H1 (cell line): ENCODE data around the gene PSMC5. TPM values are rescaled to one million over a fixed set of nuclear protein-coding genes. Genes with fewer than 3 reads are reported as not detected.

ENCODE experiments used
- CTCF ChIA-PET: fragments of 300-600 bp; sonication (Branson Sonifier 250); formaldehyde crosslinking; loops from one replicate; lab custom pipeline; 2021; ENCODE audit not compliant: partially characterized antibody; lab: Charles Lee
- POLR2A ChIA-PET: fragments of 300-600 bp; sonication (Branson Sonifier 250); formaldehyde crosslinking; loops from one replicate; lab custom pipeline; 2021; ENCODE audit warnings: inconsistent platforms; ENCODE audit not compliant: partially characterized antibody; lab: Charles Lee
- DNase-seq, 2 experiments: peaks; one replicate each; pipeline versions ENCODE4 v3.0.0 to v3.0.0-alpha.2; 2010 to 2022; ENCODE audit warnings: low spot score in 2 of 2, low read depth in 1 of 2, mixed read lengths in 1 of 2
- FAIRE-seq: peaks from 2 replicates; lab custom pipeline; 2011; peaks lifted over from hg19 to GRCh38; lab: Jason Lieb, UNC
- H2AFZ ChIP-seq: 2 replicates; pipeline ENCODE4 v1.8.1; 2012; ENCODE audit warnings: low read length, inconsistent platforms
- H2AK5ac ChIP-seq: 2 replicates; pipeline ENCODE4 v1.6.1; 2013; ENCODE audit warnings: low read depth, low read length
- H2BK120ac ChIP-seq: replicated peaks from 2 replicates; pipeline ENCODE3; 2013; ENCODE audit warnings: low read depth, low read length, inconsistent platforms
- H2BK12ac ChIP-seq: 2 replicates; pipeline ENCODE4 v1.6.1; 2013; ENCODE audit warnings: low read depth, low read length
- H2BK15ac ChIP-seq: 2 replicates; pipeline ENCODE4 v1.6.1; 2013; ENCODE audit warnings: low read length
- H2BK20ac ChIP-seq: 2 replicates; pipeline ENCODE4 v1.6.1; 2013; ENCODE audit warnings: low read length
- H2BK5ac ChIP-seq: 2 replicates; pipeline ENCODE4 v1.6.1; 2013; ENCODE audit warnings: low read depth, low read length
- H3K14ac ChIP-seq: 2 replicates; pipeline ENCODE4 v1.6.1; 2013; ENCODE audit warnings: inconsistent platforms; ENCODE audit not compliant: insufficient read length
- H3K18ac ChIP-seq: 2 replicates; pipeline ENCODE4 v1.6.1; 2013; ENCODE audit warnings: low read length; ENCODE audit errors: extremely low read depth
- H3K23ac ChIP-seq: 2 replicates; pipeline ENCODE4 v1.6.1; 2013; ENCODE audit warnings: inconsistent platforms; ENCODE audit not compliant: insufficient read length
- H3K23me2 ChIP-seq: 2 replicates; pipeline ENCODE4 v1.6.1; 2013; ENCODE audit warnings: low read depth, low read length
- H3K27ac ChIP-seq: 2 replicates; pipeline ENCODE4 v1.6.1; 2011; ENCODE audit warnings: low read depth, low read length, inconsistent platforms
- H3K27me3 ChIP-seq, 4 experiments: replicated peaks in 1 of 4; 1 replicate in 1 of 4; 2 replicates in 3 of 4; pipeline versions ENCODE4 v1.6.1 to v1.8.1; 2011 to 2013; ENCODE audit warnings: low read length in 3 of 4, mild to moderate bottlenecking in 3 of 4, inconsistent platforms in 2 of 4, mixed read lengths in 2 of 4, moderate library complexity in 1 of 4; ENCODE audit not compliant: control insufficient read depth in 3 of 4, insufficient read depth in 3 of 4; ENCODE audit errors: extremely low read depth in 1 of 4
- H3K36me3 ChIP-seq, 4 experiments: 2 replicates each; pipeline versions ENCODE4 v1.6.1 to v1.8.1; 2011 to 2013; ENCODE audit warnings: mild to moderate bottlenecking in 4 of 4, low read length in 3 of 4, moderate library complexity in 2 of 4, control low read depth in 1 of 4, inconsistent platforms in 1 of 4; ENCODE audit not compliant: insufficient read depth in 4 of 4, control insufficient read depth in 2 of 4
- H3K4ac ChIP-seq: replicated peaks from 2 replicates; pipeline ENCODE3; 2013; ENCODE audit warnings: low read length, low read depth, mixed read lengths, inconsistent platforms; ENCODE audit not compliant: insufficient read length
- H3K4me1 ChIP-seq, 4 experiments: replicated peaks in 1 of 4; 1 replicate in 1 of 4; 2 replicates in 3 of 4; pipeline versions ENCODE4 v1.6.1 to v1.8.1; 2011 to 2013; ENCODE audit warnings: low read length in 3 of 4, inconsistent platforms in 2 of 4, mixed read lengths in 1 of 4; ENCODE audit not compliant: insufficient read depth in 4 of 4, control insufficient read depth in 3 of 4
- H3K4me2 ChIP-seq, 2 experiments: 2 replicates each; pipeline versions ENCODE4 v1.6.1 to v1.8.1; 2011 to 2013; ENCODE audit warnings: low read depth in 2 of 2, low read length in 2 of 2, control low read depth in 1 of 2, inconsistent platforms in 1 of 2, mild to moderate bottlenecking in 1 of 2; ENCODE audit not compliant: insufficient read depth in 1 of 2
- H3K4me3 ChIP-seq, 4 experiments: fragments of 200-600, 300-600 bp in 1 of 4; sonication (generic), shearing (Covaris generic), sonication (Bioruptor Twin) in 1 of 4; 2 replicates each; pipeline versions ENCODE4 v1.5.1 to v1.8.1; 2011 to 2016; ENCODE audit warnings: low read length in 4 of 4, low read depth in 3 of 4, control low read depth in 2 of 4, inconsistent platforms in 2 of 4, mild to moderate bottlenecking in 2 of 4, mixed read lengths in 1 of 4, moderate library complexity in 1 of 4; ENCODE audit not compliant: insufficient read depth in 2 of 4; ENCODE audit errors: extremely low read depth in 1 of 4
- H3K56ac ChIP-seq: replicated peaks from 2 replicates; pipeline ENCODE3; 2013; ENCODE audit warnings: low read depth, mild to moderate bottlenecking, mixed read lengths, low read length, inconsistent platforms; ENCODE audit not compliant: insufficient read length
- H3K79me1 ChIP-seq: 2 replicates; pipeline ENCODE4 v1.6.1; 2013; ENCODE audit warnings: low read depth, low read length, control low read depth
- H3K79me2 ChIP-seq, 2 experiments: 2 replicates each; pipeline versions ENCODE4 v1.6.1 to v1.8.1; 2012 to 2013; ENCODE audit warnings: low read length in 2 of 2, mild to moderate bottlenecking in 2 of 2, inconsistent platforms in 1 of 2; ENCODE audit not compliant: insufficient read depth in 2 of 2, control insufficient read depth in 1 of 2
- H3K9ac ChIP-seq, 4 experiments: replicated peaks in 1 of 4; 1 replicate in 1 of 4; 2 replicates in 3 of 4; pipeline versions ENCODE4 v1.6.1 to v1.8.1; 2011 to 2013; ENCODE audit warnings: low read depth in 3 of 4, low read length in 3 of 4, control low read depth in 2 of 4, mild to moderate bottlenecking in 2 of 4, moderate library complexity in 2 of 4, inconsistent platforms in 1 of 4; ENCODE audit errors: extremely low read depth in 1 of 4
- H3K9me3 ChIP-seq, 2 experiments: 2 replicates each; pipeline versions ENCODE4 v1.6.1 to v1.8.1; 2012 to 2013; ENCODE audit warnings: mild to moderate bottlenecking in 2 of 2, moderate library complexity in 2 of 2, control low read depth in 1 of 2, inconsistent platforms in 1 of 2, low read depth in 1 of 2, low read length in 1 of 2, mixed read lengths in 1 of 2; ENCODE audit not compliant: insufficient read depth in 2 of 2
- H4K20me1 ChIP-seq, 2 experiments: replicated peaks in 1 of 2; 2 replicates each; pipeline versions ENCODE3 to v1.8.1; 2011 to 2013; ENCODE audit warnings: inconsistent platforms in 2 of 2, low read length in 2 of 2, mild to moderate bottlenecking in 1 of 2; ENCODE audit not compliant: insufficient read depth in 2 of 2, control insufficient read depth in 1 of 2
- H4K5ac ChIP-seq: 2 replicates; pipeline ENCODE4 v1.6.1; 2013; ENCODE audit warnings: low read length, low read depth, mixed read lengths, inconsistent platforms; ENCODE audit not compliant: insufficient read length
- H4K8ac ChIP-seq: 2 replicates; pipeline ENCODE4 v1.8.0; 2013; ENCODE audit warnings: mild to moderate bottlenecking, moderate library complexity, low read length, inconsistent platforms; ENCODE audit not compliant: insufficient read depth; ENCODE audit errors: extremely low read depth
- H4K91ac ChIP-seq: replicated peaks from 2 replicates; pipeline ENCODE3; 2013; ENCODE audit warnings: low read length, mixed read lengths, inconsistent platforms; ENCODE audit not compliant: insufficient read length
- CHD2 ChIP-seq: IDR thresholded peaks from 2 replicates; pipeline ENCODE4 v1.6.1; 2012; ENCODE audit warnings: low read length, improper control_type of control experiment
- SAP30 ChIP-seq: fragments of 300-600 bp; sonication (generic); IDR thresholded peaks from 2 replicates; pipeline ENCODE4 v1.7.1; 2012; ENCODE audit warnings: low read length, moderate library complexity, mild to moderate bottlenecking, inconsistent platforms; ENCODE audit not compliant: insufficient read depth, insufficient replicate concordance
- whole genome bisulfite sequencing, 2 experiments: shearing (Covaris generic) in 1 of 2; methylation state at CpG; one replicate each; pipeline versions ENCODE4 v1.1.6 to v1.1.7; 2013 to 2015; ENCODE audit warnings: low lambda C conversion rate in 2 of 2, mixed read lengths in 2 of 2, inconsistent platforms in 1 of 2, low coverage in 1 of 2, missing lambda C conversion rate in 1 of 2; ENCODE audit not compliant: insufficient replicate concordance in 2 of 2, insufficient coverage in 1 of 2, insufficient read length in 1 of 2; ENCODE audit errors: extremely low coverage in 1 of 2, missing lambda C conversion rate in 1 of 2; 5-methylcytosine and 5-hydroxymethylcytosine counted together
- polyA plus RNA-seq, 7 experiments: library from polyadenylated mRNA; depleted of rRNA in 3 of 7; stranded (reverse) in 5 of 7; unstranded in 2 of 7; fragments of >200 nt in 5 of 7; fragments of 200-250 nt in 2 of 7; gene quantifications; 1 replicate in 5 of 7; 2 replicates in 1 of 7; 4 replicates in 1 of 7; pipeline versions ENCODE4 v1.2.1 to v1.2.3, GENCODE V29; 2011 to 2013; ENCODE audit warnings: missing spikeins in 2 of 7, mixed read lengths in 2 of 7
- total RNA-seq: library from RNA; stranded (reverse); fragmentation: NEBNext Ultra II Directional; extraction: Animal tissue kit (Norgen Biotek cat#: 25700); gene quantifications from 2 replicates; pipeline ENCODE4 v1.2.1, GENCODE V29; 2021

The PSMC5 gene
- total and polyA plus RNA-seq, 2 of the 8 experiments (the other 6 are each of a cell fraction or from before 2014, with no cell fraction given): 172 to 180 TPM

DNA sequence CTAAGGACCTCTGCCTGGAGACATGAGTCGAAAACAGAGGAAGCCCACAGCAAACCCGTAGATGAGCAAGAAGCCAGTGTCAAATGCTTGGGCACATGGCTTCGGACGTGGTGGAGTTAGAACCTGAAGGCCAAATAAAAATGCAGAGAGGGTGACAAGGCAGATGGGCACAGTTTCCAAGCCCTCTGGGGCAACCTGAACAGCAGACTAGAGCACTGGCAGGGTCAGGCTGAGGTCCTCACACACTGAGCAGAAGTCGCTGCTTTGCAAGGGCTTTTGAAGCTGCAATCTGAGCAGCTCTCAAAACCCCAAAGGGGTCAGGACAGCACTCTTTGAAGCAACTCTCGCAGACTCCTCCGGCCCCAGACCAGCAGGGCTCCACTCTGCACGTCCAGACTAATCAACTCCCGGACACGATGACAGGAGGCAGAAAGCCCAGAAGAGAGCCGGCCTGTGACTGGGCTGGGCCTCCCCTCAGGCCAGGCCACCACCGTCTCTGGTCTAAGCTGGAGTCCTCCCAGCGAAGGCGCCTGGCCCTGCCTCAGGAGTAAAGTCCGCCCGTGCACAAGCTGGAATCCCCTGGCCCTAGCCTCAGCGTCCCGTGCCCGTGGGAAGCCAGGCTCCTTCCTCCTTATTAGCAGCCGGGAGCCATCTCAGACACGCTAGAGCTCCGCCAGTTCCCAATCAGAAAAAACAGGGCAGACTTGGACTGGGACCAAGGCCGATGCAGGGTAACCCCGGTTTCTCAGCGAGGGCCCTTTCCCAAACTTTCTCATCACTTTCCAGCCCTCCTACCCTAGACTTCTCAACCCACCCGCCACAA, 14.3 kb downstream of the PSMC5 start:
- peak overlapping the region; percentile 18; the same call in 1 of the 2 replicates for H2BK15ac ChIP-seq
- H3K79me2 ChIP-seq: peaks cover 11 to 42% of the 10 kb centered on the region in 2 experiments
- no peak overlapping the region for H4K8ac ChIP-seq
- no peak overlapping the region for H2BK120ac ChIP-seq
- TF ChIP-seq SAP30 (peak; percentile 7), CHD2 (no peak)
- ChIA-PET POLR2A (interaction anchor here (0.7 to 27.8 kb wide), 3 partner anchors 9 to 68 kb away, joined by 3 to 593 read pairs (median 13); partner anchors contain the start of genes CCDC47, DDX42, FTSJ3 and PSMC5), CTCF (interaction anchor here (0.6 to 1.4 kb wide), 6 partner anchors 9 to 176 kb away, joined by 3 to 7 read pairs (median 4); partner anchors contain the start of gene PSMC5)
- H3K18ac ChIP-seq: peak overlapping the region; percentile 24
- H3K4me2 ChIP-seq: peak overlapping the region; percentile 93
- WGBS, 2 experiments: 22% methylated on average over 26 of the region's 26 CpGs; no CpG with 5 or more reads in 1 of the 2 experiments
- peaks cover 1 to 4% of the 10 kb centered on the region in 2 experiments for H4K20me1 ChIP-seq
- H3K4ac ChIP-seq: peak overlapping the region; percentile 8
- peaks cover 20% of the 10 kb centered on the region for H3K79me1 ChIP-seq
- H4K5ac ChIP-seq: no peak overlapping the region
- no peak for DNase-seq
- H3K4me1 ChIP-seq: peaks cover 3 to 28% (median 26%) of the 10 kb centered on the region in 4 experiments
- peak overlapping the region; percentile 73; the same call in 1 of the 2 replicates for H2BK5ac ChIP-seq
- H2AFZ ChIP-seq: no peak overlapping the region
- peak overlapping the region; percentile 8 to 81 (median 73) for H3K9ac ChIP-seq
- no peak overlapping the region for H3K23ac ChIP-seq
- peak overlapping the region; percentile 76 to 97 (median 83) for H3K4me3 ChIP-seq
- H3K27ac ChIP-seq: no peak overlapping the region
- peaks cover 0 to 4% (median 1%) of the 10 kb centered on the region in 4 experiments; a peak in 2 of 7 replicates for H3K27me3 ChIP-seq
- H4K91ac ChIP-seq: peak overlapping the region; percentile 14
- H3K9me3 ChIP-seq: no peaks in the 10 kb centered on the region
- H3K36me3 ChIP-seq: peaks cover 0 to 3% (median 1%) of the 10 kb centered on the region in 4 experiments; a peak in 2 of 8 replicates
- H2BK12ac ChIP-seq: peak overlapping the region; percentile 68; the same call in 1 of the 2 replicates
- peaks cover 8% of the 10 kb centered on the region for H3K23me2 ChIP-seq
- no peak for FAIRE-seq
- H3K56ac ChIP-seq: peak overlapping the region; percentile 73
- H2AK5ac ChIP-seq: peak overlapping the region; percentile 55; the same call in 1 of the 2 replicates
- H2BK20ac ChIP-seq: no peak overlapping the region
- no peak overlapping the region for H3K14ac ChIP-seq
